ENCODE results near the gene PHLDA3. TPM values are rescaled to one million over a fixed set of nuclear protein-coding genes. Genes with fewer than 3 reads are reported as not detected.

PHLDA3 gene
- total RNA-seq, 1 donor from 2014 or later = 21.1 TPM

GRCh38 chr1:201463071-201463552 lies 5.9 kb downstream of the PHLDA3 start:
- H3K9me3 ChIP-seq (replicated peaks) = no peaks in the 10 kb centered on the region
- peak; percentile 38 for TF ChIP-seq CTCF (IDR thresholded peaks at IDR 0.05; ENCODE audit: borderline replicate concordance)
- peaks cover 24% of the 10 kb centered on the region for H3K36me3 ChIP-seq
- peaks cover 61% of the 10 kb centered on the region for H3K4me1 ChIP-seq
- peak overlapping the region; percentile 69 for H3K27ac ChIP-seq (replicated peaks)
- DNase-seq = no peak
- H3K27me3 ChIP-seq (ENCODE audit: low read depth) = no peaks in the 10 kb centered on the region
- H3K4me3 ChIP-seq = no peak overlapping the region
- intact Hi-C loops (cut with micrococcal nuclease) = no loop called here

GRCh38 chr1:201461645-201462441 lies 7.1 kb downstream of the PHLDA3 start:
- Histone ChIP-seq H3K4me3 (no peak overlapping the region), H3K36me3 (peaks cover 24% of the 10 kb centered on the region), H3K4me1 (peaks cover 61% of the 10 kb centered on the region), H3K27ac (replicated peaks) (peak overlapping the region; percentile 69), H3K27me3 (ENCODE audit: low read depth) (no peaks in the 10 kb centered on the region), H3K9me3 (replicated peaks) (no peaks in the 10 kb centered on the region)
- peak; percentile 73 for DNase-seq
- no peak for TF ChIP-seq CTCF (IDR thresholded peaks at IDR 0.05; ENCODE audit: borderline replicate concordance)
- intact Hi-C loops (cut with micrococcal nuclease) = no loop called here

GRCh38 chr1:201460814-201461644 lies 8.0 kb downstream of the PHLDA3 start:
- Histone ChIP-seq H3K36me3 (peaks cover 21% of the 10 kb centered on the region), H3K27me3 (ENCODE audit: low read depth) (no peaks in the 10 kb centered on the region), H3K4me1 (peaks cover 61% of the 10 kb centered on the region), H3K9me3 (replicated peaks) (no peaks in the 10 kb centered on the region), H3K4me3 (no peak overlapping the region), H3K27ac (replicated peaks) (peak overlapping the region; percentile 69)
- no peak for TF ChIP-seq CTCF (IDR thresholded peaks at IDR 0.05; ENCODE audit: borderline replicate concordance)
- DNase-seq = no peak
- intact Hi-C loops (cut with micrococcal nuclease) = no loop called here

GRCh38 chr1:201459775-201460174 lies 9.2 kb downstream of the PHLDA3 start:
- Histone ChIP-seq H3K36me3 (peaks cover 8% of the 10 kb centered on the region), H3K27ac (replicated peaks) (no peak overlapping the region), H3K9me3 (replicated peaks) (no peaks in the 10 kb centered on the region), H3K4me3 (no peak overlapping the region), H3K4me1 (peaks cover 64% of the 10 kb centered on the region), H3K27me3 (ENCODE audit: low read depth) (no peaks in the 10 kb centered on the region)
- no peak for TF ChIP-seq CTCF (IDR thresholded peaks at IDR 0.05; ENCODE audit: borderline replicate concordance)
- intact Hi-C loops (cut with micrococcal nuclease) = no loop called here
- DNase-seq = no peak

- Histone ChIP-seq H3K27me3 (ENCODE audit: low read depth) (no peaks in the 10 kb centered on the region), H3K9me3 (replicated peaks) (no peaks in the 10 kb centered on the region), H3K27ac (replicated peaks) (no peak overlapping the region), H3K36me3 (peaks cover under 1% of the 10 kb centered on the region), H3K4me1 (peaks cover 64% of the 10 kb centered on the region), H3K4me3 (no peak overlapping the region)
- no peak for DNase-seq
- TF ChIP-seq CTCF (IDR thresholded peaks at IDR 0.05; ENCODE audit: borderline replicate concordance) = no peak
- intact Hi-C loops (cut with micrococcal nuclease) = no loop called here
Measured at GRCh38 chr1:201459052-201459451, 9.9 kb downstream of the PHLDA3 start.
